ENCODE data around the gene CCM2. TPM values are rescaled to one million over a fixed set of nuclear protein-coding genes. Genes with fewer than 3 reads are reported as not detected.

The CCM2 gene
- total and polyA plus RNA-seq, 2 of the 8 experiments (the other 6 are each of a cell fraction or from before 2014, with no cell fraction given): 31.6 to 41.2 TPM

DNA sequence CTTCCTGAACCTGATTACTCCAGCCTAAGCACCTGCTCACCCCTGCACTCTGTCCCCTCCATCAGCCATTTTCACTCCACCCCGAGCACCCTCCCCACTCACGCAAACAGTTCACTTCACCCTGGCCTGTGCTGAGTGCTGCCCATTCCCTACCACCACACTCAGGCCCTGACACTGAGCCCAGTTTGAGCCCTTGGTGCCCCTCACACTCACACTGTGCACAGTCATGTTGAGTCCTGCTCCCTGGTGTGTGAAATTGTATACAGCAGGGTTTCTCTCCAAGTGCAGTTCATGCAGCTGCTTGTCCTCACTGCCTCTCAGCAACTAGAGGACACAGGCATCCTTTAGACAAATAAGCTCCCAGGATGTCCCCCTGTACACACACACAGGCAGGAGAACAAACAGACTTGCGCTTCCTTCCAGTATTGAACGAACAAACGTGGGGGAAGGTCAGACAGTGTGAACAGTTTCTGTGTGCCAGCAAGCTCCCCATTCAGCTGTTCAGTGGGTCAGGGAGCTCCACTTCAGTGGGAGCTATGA, 28.0 kb upstream of the CCM2 start:
- H2BK5ac ChIP-seq (ENCODE audit: low read depth, low read length): no peak overlapping the region
- WGBS, 2 experiments (ENCODE audit: extremely low coverage in 1 of 2, insufficient coverage in 1 of 2, insufficient read length in 1 of 2, insufficient replicate concordance in 2 of 2, low coverage in 1 of 2, low lambda C conversion rate in 2 of 2, missing lambda C conversion rate in 1 of 2): 77% methylated on average over 5 of the region's 5 CpGs; no CpG with 5 or more reads in 1 of the 2 experiments

More for the DNA sequence above, 28.0 kb upstream of the CCM2 start:
- no peak overlapping the region; the same call in 1 of the 2 replicates for H4K8ac ChIP-seq (ENCODE audit: extremely low read depth, insufficient read depth, low read length)
- FAIRE-seq: no peak
- H3K14ac ChIP-seq (ENCODE audit: insufficient read length): no peak overlapping the region
- H3K56ac ChIP-seq (replicated peaks; ENCODE audit: insufficient read length, low read depth, low read length): no peak overlapping the region
- no peaks in the 10 kb centered on the region; a peak in 1 of 7 replicates for H3K4me1 ChIP-seq (replicated peaks in 1 of 4; ENCODE audit: control insufficient read depth in 3 of 4, insufficient read depth in 4 of 4, low read length in 3 of 4)
- no peaks in the 10 kb centered on the region for H3K23me2 ChIP-seq (ENCODE audit: low read depth, low read length)
- no peak overlapping the region for H3K4ac ChIP-seq (replicated peaks; ENCODE audit: insufficient read length, low read depth, low read length)
- H2AK5ac ChIP-seq (ENCODE audit: low read depth, low read length): no peak overlapping the region
- no peak overlapping the region for H3K4me3 ChIP-seq (ENCODE audit: extremely low read depth in 1 of 4, insufficient read depth in 2 of 4, low read depth in 3 of 4, low read length in 4 of 4)
- no peak overlapping the region for H3K23ac ChIP-seq (ENCODE audit: insufficient read length)
- no peak overlapping the region for H2BK15ac ChIP-seq (ENCODE audit: low read length)
- H3K9ac ChIP-seq (replicated peaks in 1 of 4; ENCODE audit: extremely low read depth in 1 of 4, low read depth in 3 of 4, low read length in 3 of 4): no peak overlapping the region
- H3K27me3 ChIP-seq (replicated peaks in 1 of 4; ENCODE audit: control insufficient read depth in 3 of 4, extremely low read depth in 1 of 4, insufficient read depth in 3 of 4, low read length in 3 of 4): no peaks in the 10 kb centered on the region
- H3K79me1 ChIP-seq (ENCODE audit: low read depth, low read length): no peaks in the 10 kb centered on the region
- H3K18ac ChIP-seq (ENCODE audit: extremely low read depth, low read length): no peak overlapping the region
- H4K20me1 ChIP-seq (replicated peaks in 1 of 2; ENCODE audit: control insufficient read depth in 1 of 2, insufficient read depth in 2 of 2, low read length in 2 of 2): peaks cover 0 to 1% of the 10 kb centered on the region in 2 experiments
- no peak for DNase-seq (ENCODE audit: low read depth in 1 of 2, low spot score in 2 of 2)
- no peaks in the 10 kb centered on the region for H3K9me3 ChIP-seq (ENCODE audit: insufficient read depth in 2 of 2, low read depth in 1 of 2, low read length in 1 of 2)
- no peak for TF ChIP-seq TAF1 (IDR thresholded peaks at IDR 0.05; ENCODE audit: low read depth, low read length)
- TF ChIP-seq CHD2 (IDR thresholded peaks at IDR 0.05; ENCODE audit: low read length): no peak
- H2AFZ ChIP-seq (ENCODE audit: low read length): no peak overlapping the region
- H4K91ac ChIP-seq (replicated peaks; ENCODE audit: insufficient read length, low read length): no peak overlapping the region
- H2BK120ac ChIP-seq (replicated peaks; ENCODE audit: low read depth, low read length): no peak overlapping the region
- H3K79me2 ChIP-seq (ENCODE audit: control insufficient read depth in 1 of 2, insufficient read depth in 2 of 2, low read length in 2 of 2): no peaks in the 10 kb centered on the region
- H2BK20ac ChIP-seq (ENCODE audit: low read length): no peak overlapping the region
- H4K5ac ChIP-seq (ENCODE audit: insufficient read length, low read depth, low read length): no peak overlapping the region
- CTCF ChIA-PET (ENCODE audit: partially characterized antibody): interaction anchor here (1.0 to 6.2 kb wide), 10 partner anchors 7 to 164 kb away, joined by 3 to 105 read pairs (median 18); no protein-coding TSS in a partner anchor
- no peak overlapping the region for H3K27ac ChIP-seq (ENCODE audit: low read depth, low read length)
- POLR2A ChIA-PET (ENCODE audit: partially characterized antibody): interaction anchor here (1.0 to 17.9 kb wide), 7 partner anchors 7 to 132 kb away, joined by 3 to 327 read pairs (median 5); partner anchors contain the start of genes H2AZ2 and MYO1G
- no peak overlapping the region for H3K4me2 ChIP-seq (ENCODE audit: insufficient read depth in 1 of 2, low read depth in 2 of 2, low read length in 2 of 2)
- H2BK12ac ChIP-seq (ENCODE audit: low read depth, low read length): no peak overlapping the region
- H3K36me3 ChIP-seq (ENCODE audit: control insufficient read depth in 2 of 4, insufficient read depth in 4 of 4, low read length in 3 of 4): no peaks in the 10 kb centered on the region

All from H1 (cell line).